ENCODE results near the gene RNFT2.
"Not testable (repeated sequence)": the region's sequence is repeated elsewhere in the genome, so short reads cannot be mapped to it uniquely, and the experiment has no call there.

RNFT2 gene

DNA sequence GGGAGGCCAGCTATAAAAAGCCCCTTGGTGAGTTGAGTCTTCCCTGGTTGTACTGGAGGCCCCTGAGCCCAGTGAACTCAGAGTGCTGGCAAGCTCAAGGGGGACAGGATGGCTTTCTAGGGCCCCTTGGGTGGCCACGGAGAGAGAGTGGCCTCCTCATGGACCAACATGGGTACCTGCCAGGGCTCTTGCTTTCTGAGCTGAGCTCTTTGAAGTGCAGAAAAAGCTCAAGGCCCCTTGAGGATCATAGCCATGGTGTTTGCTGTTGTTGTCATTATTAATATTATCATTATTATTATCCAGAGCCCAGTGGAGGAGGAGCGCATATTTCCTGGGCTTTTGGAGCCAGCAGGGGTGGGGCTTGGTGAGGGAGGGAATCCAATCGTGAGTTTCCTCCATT is 6.7 kb downstream of the RNFT2 start:
- DNase-seq (ENCODE audit: low read depth in 2 of 2): no peak

DNA sequence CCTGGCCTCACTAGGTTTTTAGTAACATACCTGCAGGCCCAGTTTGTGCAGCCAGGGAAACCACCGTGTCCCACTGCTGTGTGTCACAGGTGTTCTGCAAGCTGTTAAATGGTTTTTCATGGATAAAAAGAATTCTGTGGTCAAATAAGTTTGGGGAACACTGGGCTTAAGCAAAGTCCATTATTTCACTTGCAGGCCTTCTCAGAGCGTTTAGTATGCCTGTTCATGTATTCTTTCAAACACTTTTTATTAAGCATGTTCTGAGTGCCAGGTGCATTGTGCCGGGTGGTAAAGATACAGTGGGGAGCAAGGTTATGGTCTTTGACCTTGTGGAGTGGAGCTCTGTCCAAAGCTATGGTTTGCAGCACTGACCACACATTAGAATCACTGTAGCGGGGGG is 7.4 kb downstream of the RNFT2 start:
- no peak for DNase-seq (ENCODE audit: low read depth in 2 of 2)

DNA sequence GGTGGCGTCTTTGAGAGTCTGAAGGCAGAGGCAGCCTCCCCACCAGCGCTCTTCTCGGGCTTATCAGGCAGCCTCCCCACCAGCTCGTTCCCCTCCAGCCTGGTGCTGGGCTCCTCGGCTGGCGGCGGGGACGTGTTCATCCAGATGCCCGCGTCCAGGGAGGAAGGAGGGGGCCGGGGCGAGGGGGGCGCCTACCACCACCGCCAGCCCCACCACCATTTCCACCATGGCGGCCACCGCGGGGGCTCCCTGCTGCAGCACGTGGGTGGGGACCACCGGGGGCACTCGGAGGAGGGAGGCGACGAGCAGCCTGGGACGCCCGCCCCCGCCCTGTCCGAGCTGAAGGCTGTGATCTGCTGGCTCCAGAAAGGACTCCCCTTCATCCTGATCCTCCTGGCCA is 11.8 kb downstream of the RNFT2 start:
- no peak for DNase-seq (ENCODE audit: low read depth in 2 of 2)

- DNase-seq (ENCODE audit: low read depth in 2 of 2): no peak
These were observed 12.2 kb downstream of the RNFT2 start for GRCh38 chr12:116750298-116750697.

GRCh38 chr12:116754097-116754496 is 16.0 kb downstream of the RNFT2 start:
- not testable (repeated sequence) for DNase-seq (ENCODE audit: low read depth in 2 of 2)

DNA sequence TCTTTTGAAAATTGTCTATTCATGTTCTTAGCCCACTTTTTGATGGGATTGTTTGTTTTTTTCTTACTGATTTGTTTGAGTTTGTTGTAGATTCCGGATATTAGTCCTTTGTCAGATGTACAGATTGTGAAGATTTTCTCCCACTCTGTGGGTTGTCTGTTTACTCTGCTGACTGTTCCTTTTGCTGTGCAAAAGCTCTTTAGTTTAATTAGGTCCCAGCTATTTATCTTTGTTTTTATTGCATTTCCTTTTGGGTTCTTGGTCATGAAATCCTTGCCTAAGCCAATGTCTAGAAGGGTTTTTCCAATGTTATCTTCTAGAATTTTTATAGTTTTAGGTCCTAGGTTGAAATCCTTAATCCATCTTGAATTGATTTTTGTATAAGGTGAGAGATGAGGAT is 16.7 kb downstream of the RNFT2 start:
- DNase-seq (ENCODE audit: low read depth in 2 of 2): not testable (repeated sequence)

- peak in 1 of 2 donors; percentile 19 for DNase-seq (ENCODE audit: low read depth in 2 of 2)
These were observed 21.9 kb downstream of the RNFT2 start for GRCh38 chr12:116759783-116760621.

- no peak for DNase-seq (ENCODE audit: low read depth in 2 of 2)
These were observed 22.5 kb downstream of the RNFT2 start for GRCh38 chr12:116760622-116761020.

GRCh38 chr12:116761499-116761898 is 23.4 kb downstream of the RNFT2 start:
- no peak for DNase-seq (ENCODE audit: low read depth in 2 of 2)

GRCh38 chr12:116765271-116765670 is 27.2 kb downstream of the RNFT2 start:
- no peak for DNase-seq (ENCODE audit: low read depth in 2 of 2)

DNA sequence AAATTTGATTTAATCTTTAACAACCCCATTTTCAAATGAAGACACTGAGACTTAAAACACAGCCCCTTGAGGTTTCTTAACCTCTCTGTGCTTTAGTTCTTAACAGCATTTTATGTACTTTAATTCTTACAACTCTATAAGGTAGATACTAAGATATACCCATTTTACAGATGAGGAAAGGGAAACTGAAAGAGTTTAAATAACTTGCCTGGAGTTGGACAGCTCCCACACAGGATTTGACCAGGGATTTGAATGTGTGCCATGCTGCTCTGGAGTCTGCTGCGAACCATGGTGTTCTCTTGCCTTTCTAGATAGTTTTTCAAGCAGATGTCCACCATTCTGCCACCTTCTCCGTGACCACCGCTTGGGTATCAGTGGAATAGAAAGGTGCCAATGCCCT is 28.2 kb downstream of the RNFT2 start:
- DNase-seq (ENCODE audit: low read depth in 2 of 2): no peak

DNA sequence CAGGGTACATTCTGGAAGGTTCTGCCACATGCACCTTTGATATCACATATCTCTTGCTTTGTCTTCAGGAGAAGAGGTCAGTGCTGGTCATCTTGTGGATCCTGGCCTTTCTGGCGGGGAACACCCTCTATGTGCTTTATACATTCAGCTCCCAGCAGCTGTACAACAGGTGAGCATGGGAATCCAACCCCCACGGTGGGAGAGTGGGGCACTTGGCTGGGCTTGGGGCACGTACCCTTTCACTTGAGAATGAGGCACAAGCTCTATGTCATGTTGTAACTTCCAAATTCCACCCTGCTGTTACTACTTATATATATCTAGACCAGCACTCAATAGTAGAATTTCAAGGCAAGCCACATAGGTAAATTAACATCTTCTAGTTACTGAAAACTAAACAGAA is 28.6 kb downstream of the RNFT2 start:
- no peak for DNase-seq (ENCODE audit: low read depth in 2 of 2)

DNA sequence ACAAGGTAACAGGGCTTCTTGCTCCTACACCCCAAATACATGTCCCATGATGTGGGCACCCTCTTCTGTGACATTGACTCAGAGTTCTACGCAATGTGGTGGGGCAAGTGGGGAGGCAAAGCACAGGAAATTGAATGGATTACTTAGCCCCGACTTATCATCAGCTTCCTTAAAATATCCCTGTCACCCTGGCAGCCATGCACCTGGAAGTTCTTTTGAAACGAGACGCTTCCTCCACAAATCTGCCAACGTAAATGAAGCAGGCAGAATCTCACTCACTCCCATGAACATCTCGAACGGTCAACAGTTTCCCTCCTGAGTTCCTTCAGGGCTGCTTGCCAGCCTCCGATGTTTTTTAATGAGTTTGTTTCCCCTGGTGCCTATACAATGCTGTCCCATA is 33.5 kb downstream of the RNFT2 start:
- DNase-seq (ENCODE audit: low read depth in 2 of 2): no peak

DNA sequence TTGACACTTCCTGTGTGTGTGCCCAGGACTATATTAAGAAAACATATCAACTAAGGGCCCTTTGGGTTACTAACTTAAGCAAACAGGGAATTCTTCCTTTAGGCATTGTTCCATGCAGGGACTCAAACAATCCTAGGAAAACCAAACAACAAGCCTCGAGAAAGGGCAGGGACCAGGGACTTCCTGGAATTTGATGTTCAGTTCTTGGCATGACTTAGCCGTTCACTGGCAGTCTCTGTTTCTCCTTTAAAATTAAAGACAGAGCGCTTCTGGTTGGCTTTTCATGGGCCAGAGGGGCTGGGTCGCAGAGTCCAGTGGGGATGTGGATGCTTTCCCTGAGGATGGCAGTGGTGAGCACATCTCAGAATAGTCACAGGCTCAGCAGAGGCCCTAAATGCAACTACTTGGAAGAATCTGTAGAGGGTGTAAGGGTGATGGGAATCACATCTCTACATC is 35.2 kb downstream of the RNFT2 start:
- no peak for DNase-seq (ENCODE audit: low read depth in 2 of 2)

DNA sequence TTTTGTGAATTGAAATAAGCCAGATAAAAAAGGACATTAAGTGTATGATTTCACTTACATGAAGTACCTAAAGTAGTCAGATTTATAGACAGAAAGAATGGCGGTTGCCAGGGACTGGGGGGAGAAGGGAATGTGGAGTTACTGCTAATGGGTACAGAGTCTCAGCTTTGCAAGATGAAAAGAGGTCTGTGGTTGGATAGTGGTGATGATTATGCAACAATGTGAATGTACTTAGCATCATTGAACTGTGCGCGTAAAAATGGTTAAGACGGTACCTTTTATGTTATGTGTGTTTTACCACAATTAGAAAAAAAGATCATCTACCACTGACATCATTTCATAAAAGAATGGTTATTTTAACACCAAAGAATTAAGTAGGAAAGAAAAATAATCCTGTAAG is 35.9 kb downstream of the RNFT2 start:
- no peak for DNase-seq (ENCODE audit: low read depth in 2 of 2)

DNA sequence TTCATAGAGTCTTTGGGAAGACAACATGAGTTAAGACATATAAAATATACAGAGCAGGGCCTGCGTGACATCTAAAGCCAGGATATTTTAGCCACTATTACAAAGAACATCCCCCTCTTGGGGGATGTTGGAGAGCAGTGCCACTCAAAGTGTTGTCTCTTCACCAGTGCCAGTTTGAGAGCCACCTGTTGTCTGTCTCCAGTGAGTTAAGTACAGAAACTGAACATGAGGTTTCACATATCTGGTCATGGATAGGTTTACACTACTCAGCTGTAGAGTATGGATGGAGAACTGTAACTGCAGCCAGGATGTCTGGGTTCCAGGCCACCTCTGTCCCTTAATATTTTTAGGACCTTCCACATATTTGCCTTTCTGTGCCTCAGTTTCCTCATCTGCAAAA is 39.1 kb downstream of the RNFT2 start:
- no peak for DNase-seq (ENCODE audit: low read depth in 2 of 2)

GRCh38 chr12:116779597-116779996 is 41.5 kb downstream of the RNFT2 start:
- no peak for DNase-seq (ENCODE audit: low read depth in 2 of 2)

- DNase-seq (ENCODE audit: low read depth in 2 of 2): no peak
These were observed 42.8 kb downstream of the RNFT2 start for GRCh38 chr12:116780942-116781341.

GRCh38 chr12:116783525-116784237 is 45.6 kb downstream of the RNFT2 start:
- no peak for DNase-seq (ENCODE audit: low read depth in 2 of 2)

DNA sequence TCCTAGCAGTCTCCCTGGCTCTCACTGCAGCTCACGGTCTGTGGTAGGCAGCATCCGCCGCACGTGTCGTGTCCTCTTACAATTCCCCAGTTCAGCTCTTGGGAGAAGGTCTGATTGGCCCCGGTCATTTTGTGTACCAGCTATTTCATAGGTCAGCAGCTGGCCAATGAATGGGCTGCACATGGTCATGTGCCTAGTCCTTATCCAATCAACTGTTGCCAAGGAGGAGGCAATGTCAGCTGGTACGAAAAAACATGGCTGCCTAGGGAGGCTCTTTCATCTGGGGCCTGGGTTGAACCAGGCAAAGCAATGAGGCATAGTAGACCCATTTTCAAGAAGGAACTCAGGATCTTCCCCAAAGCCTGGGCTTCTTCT is 46.1 kb downstream of the RNFT2 start:
- DNase-seq (ENCODE audit: low read depth in 2 of 2): no peak

GRCh38 chr12:116789562-116789961 is 51.4 kb downstream of the RNFT2 start:
- DNase-seq (ENCODE audit: low read depth in 2 of 2): not testable (repeated sequence)

- DNase-seq (ENCODE audit: low read depth in 2 of 2): no peak
These were observed 52.0 kb downstream of the RNFT2 start for GRCh38 chr12:116790066-116790465.

DNA sequence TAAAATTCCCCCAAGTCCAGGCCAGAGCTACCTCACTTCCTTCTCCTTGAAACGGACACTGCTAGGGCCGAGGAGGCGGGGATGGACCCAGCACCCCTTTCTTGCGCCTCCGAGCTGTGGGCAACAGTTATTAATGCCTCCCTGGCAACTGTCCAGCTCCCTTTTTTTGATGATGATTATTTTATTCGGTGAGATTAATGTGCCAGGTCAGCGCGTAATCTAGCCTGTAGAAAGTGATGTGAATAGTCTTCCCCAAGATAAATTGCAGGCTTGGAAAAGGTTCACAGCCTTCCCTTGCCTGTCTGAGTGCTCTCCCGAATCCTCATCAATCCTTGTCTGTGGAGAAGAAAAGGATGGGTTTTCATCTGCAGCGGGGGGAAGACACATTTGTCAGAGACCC is 54.3 kb downstream of the RNFT2 start:
- no peak for DNase-seq (ENCODE audit: low read depth in 2 of 2)
